CD4-positive, alpha-beta T cell treated with Interleukin-2 at 100 ng/mL for 4 hours (primary cell): Measurements from ENCODE around the gene ROR2.
"Not testable (repeated sequence)": the region's sequence is repeated elsewhere in the genome, so short reads cannot be mapped to it uniquely, and the experiment has no call there.

ENCODE experiments used
- DNase-seq: peaks from one replicate; pipeline ENCODE4 v3.0.0-alpha.2; 2020; ENCODE audit warnings: low spot score

Gene ROR2

GRCh38 chr9:91567642-91568274 lies 382.3 kb downstream of the ROR2 start:
- DNase-seq: no peak

GRCh38 chr9:91564081-91564670 lies 385.9 kb downstream of the ROR2 start:
- no peak for DNase-seq

- DNase-seq: no peak
These were observed 387.6 kb downstream of the ROR2 start for GRCh38 chr9:91562416-91562815.

- no peak for DNase-seq
These were observed 389.7 kb downstream of the ROR2 start for GRCh38 chr9:91560301-91560700.

GRCh38 chr9:91558879-91559278 lies 391.1 kb downstream of the ROR2 start:
- DNase-seq: no peak

GRCh38 chr9:91558395-91558794 lies 391.6 kb downstream of the ROR2 start:
- DNase-seq: no peak

- DNase-seq: no peak
These were observed 392.7 kb downstream of the ROR2 start for GRCh38 chr9:91557327-91557726.

GRCh38 chr9:91555132-91555531 lies 394.9 kb downstream of the ROR2 start:
- no peak for DNase-seq

- DNase-seq: no peak
These were observed 400.9 kb downstream of the ROR2 start for GRCh38 chr9:91549177-91549576.

GRCh38 chr9:91547081-91547480 lies 402.9 kb downstream of the ROR2 start:
- no peak for DNase-seq

GRCh38 chr9:91546574-91546973 lies 403.5 kb downstream of the ROR2 start:
- no peak for DNase-seq

GRCh38 chr9:91541734-91542133 lies 408.3 kb downstream of the ROR2 start:
- DNase-seq: no peak

GRCh38 chr9:91540506-91540905 lies 409.5 kb downstream of the ROR2 start:
- DNase-seq: not testable (repeated sequence)

GRCh38 chr9:91536211-91536691 lies 413.8 kb downstream of the ROR2 start:
- DNase-seq: no peak

GRCh38 chr9:91534374-91534773 lies 415.7 kb downstream of the ROR2 start:
- DNase-seq: no peak

GRCh38 chr9:91533382-91533781 lies 416.6 kb downstream of the ROR2 start:
- no peak for DNase-seq

GRCh38 chr9:91532325-91532724 lies 417.7 kb downstream of the ROR2 start:
- no peak for DNase-seq

- DNase-seq: no peak
These were observed 419.2 kb downstream of the ROR2 start for GRCh38 chr9:91530829-91531228.

- DNase-seq: no peak
These were observed 427.5 kb downstream of the ROR2 start for GRCh38 chr9:91522481-91522880.

GRCh38 chr9:91519520-91520277 lies 430.3 kb downstream of the ROR2 start:
- no peak for DNase-seq

- no peak for DNase-seq
These were observed 431.6 kb downstream of the ROR2 start for GRCh38 chr9:91518462-91518861.

GRCh38 chr9:91517801-91518200 lies 432.2 kb downstream of the ROR2 start:
- no peak for DNase-seq

GRCh38 chr9:91517332-91517731 lies 432.7 kb downstream of the ROR2 start:
- DNase-seq: not testable (repeated sequence)
